HCT116 (cell line): ENCODE results near the gene GRM8. TPM values are rescaled to one million over a fixed set of nuclear protein-coding genes. Genes with fewer than 3 reads are reported as not detected.

Experiments used
- ATAC-seq: fragments of 200-7000 bp; cut with Tn5 transposase; 2 replicates; pipeline ENCODE4 v1.9.1; 2020; ENCODE audit warnings: mild to moderate bottlenecking, moderate library complexity
- BruUV-seq: library from RNA; stranded (reverse); fragments of 400-500 nt; replicated peaks from 2 replicates; lab custom pipeline; 2021; lab: Mats Ljungman, UMichigan
- CTCF ChIA-PET: fragments of 300-600 bp; sonication (Branson Sonifier 250); formaldehyde crosslinking; loops from one replicate; lab custom pipeline; 2021; ENCODE audit warnings: antibody characterized with exemption; lab: Charles Lee
- POLR2A ChIA-PET: fragments of 300-600, 350-600 bp; sonication (Branson Sonifier 250); formaldehyde crosslinking; loops from one replicate; lab custom pipeline; 2021; ENCODE audit warnings: antibody characterized with exemption; lab: Charles Lee
- RAD21 ChIA-PET, 2 experiments: fragments of 300-600 bp; sonication (Branson Sonifier 250); formaldehyde crosslinking; loops; one replicate each; lab custom pipeline; 2023; ENCODE audit warnings: low total read pairs in 2 of 2; ENCODE audit not compliant: uncharacterized antibody in 2 of 2, unreplicated experiment in 2 of 2, low non-redundant PET in 1 of 2; lab: Charles Lee
- DNase-seq: peaks from one replicate; pipeline ENCODE4 v3.0.0-alpha.2; 2010; ENCODE audit warnings: low read depth, low spot score
- H2AFZ ChIP-seq: fragments of 200-600 bp; shearing (Covaris generic), sonication (generic); 2 replicates; pipeline ENCODE4 v1.6.1; 2017; ENCODE audit warnings: low read depth, mixed run types, mixed read lengths, antibody characterized with exemption, low read length; ENCODE audit not compliant: poor library complexity, severe bottlenecking
- H3K27ac ChIP-seq: 2 replicates; pipeline ENCODE4 v1.5.1; 2012; ENCODE audit warnings: low read depth, low read length
- H3K27me3 ChIP-seq: fragments of 200-600 bp; sonication (generic); 2 replicates; pipeline ENCODE4 v1.6.1; 2016; ENCODE audit warnings: mixed run types, low read length, mixed read lengths; ENCODE audit not compliant: insufficient read depth
- H3K36me3 ChIP-seq, 2 experiments: fragments of 200-500 bp in 1 of 2; fragments of 200-600 bp in 1 of 2; sonication (Bioruptor generic) in 1 of 2; sonication (generic) in 1 of 2; 2 replicates each; pipeline versions ENCODE4 v1.5.1 to v1.6.1; 2014 to 2016; ENCODE audit warnings: low read length in 2 of 2, inconsistent platforms in 1 of 2, mixed read lengths in 1 of 2, mixed run types in 1 of 2; ENCODE audit not compliant: insufficient read depth in 2 of 2, control insufficient read depth in 1 of 2
- H3K4me1 ChIP-seq, 2 experiments: fragments of 200-600 bp in 1 of 2; sonication (generic) in 1 of 2; 2 replicates each; pipeline versions ENCODE4 v1.5.1 to v1.6.1; 2012 to 2017; ENCODE audit warnings: low read length in 2 of 2, inconsistent platforms in 1 of 2, mild to moderate bottlenecking in 1 of 2, mixed read lengths in 1 of 2, mixed run types in 1 of 2, moderate library complexity in 1 of 2; ENCODE audit not compliant: insufficient read depth in 2 of 2, control insufficient read depth in 1 of 2
- H3K4me2 ChIP-seq: fragments of 200-600 bp; sonication (generic); 2 replicates; pipeline ENCODE4 v1.6.1; 2017; ENCODE audit warnings: mixed run types, low read length, mixed read lengths
- H3K4me3 ChIP-seq, 2 experiments: fragments of 200-600 bp in 1 of 2; sonication (generic) in 1 of 2; replicated peaks in 1 of 2; 2 replicates each; pipeline ENCODE4 v1.5.1; 2011 to 2016; ENCODE audit warnings: low read length in 2 of 2, control low read depth in 1 of 2, low read depth in 1 of 2, mild to moderate bottlenecking in 1 of 2, mixed read lengths in 1 of 2, mixed run types in 1 of 2
- H3K79me2 ChIP-seq: fragments of 200-600 bp; sonication (generic); 2 replicates; pipeline ENCODE4 v1.6.1; 2017; ENCODE audit warnings: mild to moderate bottlenecking, mixed run types, low read length, moderate library complexity, mixed read lengths; ENCODE audit not compliant: insufficient read depth
- H3K9ac ChIP-seq: fragments of 200-600 bp; sonication (generic); 2 replicates; pipeline ENCODE4 v1.6.1; 2016; ENCODE audit warnings: low read length, mixed read lengths
- H3K9me2 ChIP-seq: fragments of 200-600 bp; sonication (generic), shearing (Covaris generic); 2 replicates; pipeline ENCODE4 v1.6.1; 2017; ENCODE audit warnings: mixed run types, mild to moderate bottlenecking, moderate library complexity; ENCODE audit not compliant: insufficient read depth
- H3K9me3 ChIP-seq, 2 experiments: fragments of 200-500 bp in 1 of 2; fragments of 200-600 bp in 1 of 2; sonication (Bioruptor generic) in 1 of 2; sonication (generic) in 1 of 2; 2 replicates each; pipeline ENCODE4 v1.6.1; 2014 to 2017; ENCODE audit warnings: low read length in 2 of 2, mixed read lengths in 2 of 2, inconsistent platforms in 1 of 2, low read depth in 1 of 2, mild to moderate bottlenecking in 1 of 2, mixed run types in 1 of 2, moderate library complexity in 1 of 2; ENCODE audit not compliant: control insufficient read depth in 1 of 2, insufficient read depth in 1 of 2
- H4K20me1 ChIP-seq: fragments of 200-600 bp; sonication (generic), shearing (Covaris generic); 2 replicates; pipeline ENCODE4 v1.6.1; 2017; ENCODE audit warnings: mixed run types, mild to moderate bottlenecking, moderate library complexity; ENCODE audit not compliant: insufficient read depth
- JUND ChIP-seq: IDR thresholded peaks from 2 replicates; pipeline ENCODE4 v1.6.1; 2012
- RAD21 ChIP-seq: IDR thresholded peaks from 2 replicates; pipeline ENCODE4 v1.6.1; 2012; ENCODE audit warnings: low read depth, mild to moderate bottlenecking
- SIN3A ChIP-seq: IDR thresholded peaks from 2 replicates; pipeline ENCODE4 v1.6.1; 2012; ENCODE audit warnings: low read depth
- SRF ChIP-seq: IDR thresholded peaks from 2 replicates; pipeline ENCODE4 v1.6.1; 2012; ENCODE audit warnings: low read depth
- TCF7L2 ChIP-seq: IDR thresholded peaks from 2 replicates; pipeline ENCODE4 v1.7.0; 2011; ENCODE audit warnings: borderline replicate concordance, inconsistent platforms; ENCODE audit not compliant: insufficient read depth, insufficient read length; ENCODE audit errors: extremely low read depth
- YY1 ChIP-seq: IDR thresholded peaks from 2 replicates; pipeline ENCODE4 v1.6.1; 2011; ENCODE audit warnings: low read length, low read depth, moderate library complexity, mild to moderate bottlenecking; ENCODE audit not compliant: insufficient replicate concordance; ENCODE audit errors: extremely low read depth
- ZFX ChIP-seq: fragments of 450-650 bp; IDR thresholded peaks from 2 replicates; pipeline ENCODE4 v1.6.1; 2017
- intact Hi-C: fragments of 100-400 bp; cut with micrococcal nuclease; formaldehyde crosslinking; loops from 2 replicates; pipeline ENCODE4 v1.10.0; 2022
- total RNA-seq: library from RNA; stranded (reverse); gene quantifications from one replicate; pipeline ENCODE4 v1.2.1, GENCODE V29; 2021; ENCODE audit not compliant: unreplicated experiment
- TF ChIP-seq, protein P1 (sequence below), 3 experiments: fragments of 200-600 bp in 1 of 3; sonication (generic) in 1 of 3; IDR thresholded peaks in 2 of 3; conservative IDR thresholded peaks in 1 of 3; 2 replicates each; pipeline ENCODE4 v1.5.1; 2012 to 2017; ENCODE audit warnings: low read depth in 2 of 3, low read length in 2 of 3, antibody characterized with exemption in 1 of 3, borderline replicate concordance in 1 of 3, control low read depth in 1 of 3, mild to moderate bottlenecking in 1 of 3, mixed read lengths in 1 of 3, mixed run types in 1 of 3, moderate library complexity in 1 of 3; ENCODE audit not compliant: insufficient read depth in 1 of 3
- TF ChIP-seq, protein P2 (sequence below): IDR thresholded peaks from 2 replicates; pipeline ENCODE4 v1.6.1; 2011; ENCODE audit warnings: mild to moderate bottlenecking, low read length, moderate library complexity; ENCODE audit not compliant: insufficient replicate concordance; ENCODE audit errors: extremely low read depth
- TF ChIP-seq, protein P3 (sequence below): IDR thresholded peaks from 2 replicates; pipeline ENCODE4 v1.6.1; 2012; ENCODE audit warnings: low read depth

GRM8 gene
- total RNA-seq, 1 experiment from 2014 or later, result 0.05 TPM

DNA sequence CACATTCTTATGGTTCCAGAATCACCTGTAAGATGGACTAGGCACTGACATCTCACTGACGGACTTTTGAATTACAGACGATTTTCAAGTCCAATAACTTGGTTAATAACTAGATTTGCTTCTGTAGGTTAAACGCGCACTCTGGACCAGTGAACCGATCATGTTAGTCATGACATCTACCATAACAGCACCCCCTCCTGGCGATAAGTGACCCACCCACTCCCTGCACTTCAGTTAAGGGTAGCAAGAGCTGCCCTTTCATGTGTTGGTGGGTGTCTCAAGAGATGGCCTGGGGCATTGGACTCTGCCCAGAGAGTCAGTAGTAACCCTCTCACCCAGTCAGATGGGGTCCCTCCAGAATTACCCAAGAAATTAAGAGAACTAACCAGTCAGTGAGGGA, 12.9 kb downstream of the GRM8 start:
- no peak overlapping the region for H3K27ac ChIP-seq
- H3K4me1 ChIP-seq, result no peaks in the 10 kb centered on the region
- DNase-seq, result no peak
- no peaks in the 10 kb centered on the region for H3K9me3 ChIP-seq
- H3K79me2 ChIP-seq, result no peaks in the 10 kb centered on the region
- H3K36me3 ChIP-seq, result no peaks in the 10 kb centered on the region
- intact Hi-C loops, result no loop called here
- TF ChIP-seq RAD21, result peak; percentile 7; the same call in 1 of the 2 replicates
- TF ChIP-seq, protein P1, sequence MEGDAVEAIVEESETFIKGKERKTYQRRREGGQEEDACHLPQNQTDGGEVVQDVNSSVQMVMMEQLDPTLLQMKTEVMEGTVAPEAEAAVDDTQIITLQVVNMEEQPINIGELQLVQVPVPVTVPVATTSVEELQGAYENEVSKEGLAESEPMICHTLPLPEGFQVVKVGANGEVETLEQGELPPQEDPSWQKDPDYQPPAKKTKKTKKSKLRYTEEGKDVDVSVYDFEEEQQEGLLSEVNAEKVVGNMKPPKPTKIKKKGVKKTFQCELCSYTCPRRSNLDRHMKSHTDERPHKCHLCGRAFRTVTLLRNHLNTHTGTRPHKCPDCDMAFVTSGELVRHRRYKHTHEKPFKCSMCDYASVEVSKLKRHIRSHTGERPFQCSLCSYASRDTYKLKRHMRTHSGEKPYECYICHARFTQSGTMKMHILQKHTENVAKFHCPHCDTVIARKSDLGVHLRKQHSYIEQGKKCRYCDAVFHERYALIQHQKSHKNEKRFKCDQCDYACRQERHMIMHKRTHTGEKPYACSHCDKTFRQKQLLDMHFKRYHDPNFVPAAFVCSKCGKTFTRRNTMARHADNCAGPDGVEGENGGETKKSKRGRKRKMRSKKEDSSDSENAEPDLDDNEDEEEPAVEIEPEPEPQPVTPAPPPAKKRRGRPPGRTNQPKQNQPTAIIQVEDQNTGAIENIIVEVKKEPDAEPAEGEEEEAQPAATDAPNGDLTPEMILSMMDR (IDR thresholded peaks at IDR 0.05 in 2 of 3, conservative IDR thresholded peaks at IDR 0.05 in 1 of 3; ENCODE audit: borderline replicate concordance in 1 of 3, insufficient read depth in 1 of 3, low read depth in 2 of 3, low read length in 2 of 3), result peak in 2 of 3 experiments; percentile 41 to 45; a peak in 4 of 6 replicates
- TF ChIP-seq, protein P2, sequence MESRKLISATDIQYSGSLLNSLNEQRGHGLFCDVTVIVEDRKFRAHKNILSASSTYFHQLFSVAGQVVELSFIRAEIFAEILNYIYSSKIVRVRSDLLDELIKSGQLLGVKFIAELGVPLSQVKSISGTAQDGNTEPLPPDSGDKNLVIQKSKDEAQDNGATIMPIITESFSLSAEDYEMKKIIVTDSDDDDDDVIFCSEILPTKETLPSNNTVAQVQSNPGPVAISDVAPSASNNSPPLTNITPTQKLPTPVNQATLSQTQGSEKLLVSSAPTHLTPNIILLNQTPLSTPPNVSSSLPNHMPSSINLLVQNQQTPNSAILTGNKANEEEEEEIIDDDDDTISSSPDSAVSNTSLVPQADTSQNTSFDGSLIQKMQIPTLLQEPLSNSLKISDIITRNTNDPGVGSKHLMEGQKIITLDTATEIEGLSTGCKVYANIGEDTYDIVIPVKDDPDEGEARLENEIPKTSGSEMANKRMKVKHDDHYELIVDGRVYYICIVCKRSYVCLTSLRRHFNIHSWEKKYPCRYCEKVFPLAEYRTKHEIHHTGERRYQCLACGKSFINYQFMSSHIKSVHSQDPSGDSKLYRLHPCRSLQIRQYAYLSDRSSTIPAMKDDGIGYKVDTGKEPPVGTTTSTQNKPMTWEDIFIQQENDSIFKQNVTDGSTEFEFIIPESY, result no peak
- TF ChIP-seq, all 23 proteins: peak for 2
- Histone ChIP-seq H2AFZ (no peak overlapping the region), H4K20me1 (no peaks in the 10 kb centered on the region), H3K9ac (no peak overlapping the region), H3K4me2 (no peak overlapping the region), H3K9me2 (no peaks in the 10 kb centered on the region), H3K27me3 (peaks cover 43% of the 10 kb centered on the region), H3K4me3 (no peak overlapping the region)
- BruUV-seq, result no TSS peak
- RAD21 ChIA-PET, result no interaction called here
- POLR2A ChIA-PET, result no interaction called here
- CTCF ChIA-PET, result interaction anchor here (2.0 kb wide), 1 partner anchor 11 kb away, joined by 5 read pairs; no protein-coding TSS in a partner anchor
- ATAC-seq, result no peak

DNA sequence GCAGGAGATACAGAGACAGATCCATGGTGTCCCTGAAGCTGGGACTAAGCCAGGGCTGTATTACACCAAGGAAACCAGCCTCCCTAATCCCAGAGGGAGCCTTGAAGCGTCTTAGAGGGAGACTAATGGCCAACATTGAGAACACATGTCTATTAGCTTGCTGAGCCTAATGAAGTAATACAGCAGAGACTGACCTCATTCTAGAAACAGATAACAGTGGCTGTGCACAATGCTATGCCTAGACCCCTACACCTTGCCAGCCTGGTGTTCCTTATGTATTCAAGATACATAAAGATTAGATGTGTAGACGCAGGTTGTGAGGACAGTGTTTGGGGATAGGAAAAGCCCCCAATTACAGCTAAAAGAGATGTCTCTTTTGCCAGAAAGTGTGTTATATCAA, 19.1 kb downstream of the GRM8 start:
- BruUV-seq, result no TSS peak
- POLR2A ChIA-PET, result no interaction called here
- Histone ChIP-seq H3K27me3 (peaks cover 46% of the 10 kb centered on the region), H3K36me3 (no peaks in the 10 kb centered on the region), H4K20me1 (no peaks in the 10 kb centered on the region), H3K9me3 (no peaks in the 10 kb centered on the region), H3K9me2 (no peaks in the 10 kb centered on the region), H3K4me3 (no peak overlapping the region), H2AFZ (no peak overlapping the region), H3K9ac (no peak overlapping the region), H3K27ac (no peak overlapping the region), H3K79me2 (no peaks in the 10 kb centered on the region), H3K4me2 (no peak overlapping the region), H3K4me1 (no peaks in the 10 kb centered on the region)
- CTCF ChIA-PET, result no interaction called here
- DNase-seq, result no peak
- intact Hi-C loops, result no loop called here
- no peak for ATAC-seq
- TF ChIP-seq ZFX (no peak), JUND (no peak), YY1 (no peak), TCF7L2 (no peak), SIN3A (no peak), SRF (no peak)
- TF ChIP-seq, protein P3, sequence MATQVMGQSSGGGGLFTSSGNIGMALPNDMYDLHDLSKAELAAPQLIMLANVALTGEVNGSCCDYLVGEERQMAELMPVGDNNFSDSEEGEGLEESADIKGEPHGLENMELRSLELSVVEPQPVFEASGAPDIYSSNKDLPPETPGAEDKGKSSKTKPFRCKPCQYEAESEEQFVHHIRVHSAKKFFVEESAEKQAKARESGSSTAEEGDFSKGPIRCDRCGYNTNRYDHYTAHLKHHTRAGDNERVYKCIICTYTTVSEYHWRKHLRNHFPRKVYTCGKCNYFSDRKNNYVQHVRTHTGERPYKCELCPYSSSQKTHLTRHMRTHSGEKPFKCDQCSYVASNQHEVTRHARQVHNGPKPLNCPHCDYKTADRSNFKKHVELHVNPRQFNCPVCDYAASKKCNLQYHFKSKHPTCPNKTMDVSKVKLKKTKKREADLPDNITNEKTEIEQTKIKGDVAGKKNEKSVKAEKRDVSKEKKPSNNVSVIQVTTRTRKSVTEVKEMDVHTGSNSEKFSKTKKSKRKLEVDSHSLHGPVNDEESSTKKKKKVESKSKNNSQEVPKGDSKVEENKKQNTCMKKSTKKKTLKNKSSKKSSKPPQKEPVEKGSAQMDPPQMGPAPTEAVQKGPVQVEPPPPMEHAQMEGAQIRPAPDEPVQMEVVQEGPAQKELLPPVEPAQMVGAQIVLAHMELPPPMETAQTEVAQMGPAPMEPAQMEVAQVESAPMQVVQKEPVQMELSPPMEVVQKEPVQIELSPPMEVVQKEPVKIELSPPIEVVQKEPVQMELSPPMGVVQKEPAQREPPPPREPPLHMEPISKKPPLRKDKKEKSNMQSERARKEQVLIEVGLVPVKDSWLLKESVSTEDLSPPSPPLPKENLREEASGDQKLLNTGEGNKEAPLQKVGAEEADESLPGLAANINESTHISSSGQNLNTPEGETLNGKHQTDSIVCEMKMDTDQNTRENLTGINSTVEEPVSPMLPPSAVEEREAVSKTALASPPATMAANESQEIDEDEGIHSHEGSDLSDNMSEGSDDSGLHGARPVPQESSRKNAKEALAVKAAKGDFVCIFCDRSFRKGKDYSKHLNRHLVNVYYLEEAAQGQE, result no peak
- RAD21 ChIA-PET, result no interaction called here
